SK-N-SH (cell line): ENCODE data around the gene CEP170B. TPM values are rescaled to one million over a fixed set of nuclear protein-coding genes. Genes with fewer than 3 reads are reported as not detected.

Experiments used
- CTCF ChIA-PET: fragments of 300-600, 350-600 bp; formaldehyde crosslinking; extraction: SDS; loops from one replicate; lab custom pipeline; 2021; lab: Yijun Ruan, JAX
- POLR2A ChIA-PET: fragments of 350-600 bp; sonication (Branson Sonifier 250); formaldehyde crosslinking; extraction: SDS; loops from one replicate; lab custom pipeline; 2020; ENCODE audit warnings: antibody characterized with exemption, inconsistent platforms; lab: Yijun Ruan, JAX
- DNase-seq: peaks from one replicate; pipeline ENCODE4 v3.0.0; 2012
- H2AFZ ChIP-seq: fragments of 200-600 bp; sonication (generic); 2 replicates; pipeline ENCODE4 v1.8.1; 2016; ENCODE audit warnings: antibody characterized with exemption, mild to moderate bottlenecking, low read depth
- H3F3A ChIP-seq: fragments of 200-600 bp; sonication (generic); replicated peaks from 2 replicates; pipeline ENCODE3; 2016; ENCODE audit warnings: antibody characterized with exemption, mild to moderate bottlenecking; ENCODE audit not compliant: insufficient read depth
- H3K27ac ChIP-seq, 2 experiments: fragments of 200-500 bp in 1 of 2; fragments of 200-600 bp in 1 of 2; sonication (Bioruptor generic) in 1 of 2; sonication (generic), shearing (Covaris generic) in 1 of 2; 2 replicates each; pipeline versions ENCODE4 v1.5.1 to v1.6.1; 2014 to 2016; ENCODE audit warnings: low read depth in 2 of 2, inconsistent platforms in 1 of 2, low read length in 1 of 2, mild to moderate bottlenecking in 1 of 2, mixed read lengths in 1 of 2
- H3K27me3 ChIP-seq: fragments of 200-600 bp; sonication (generic), shearing (Covaris generic); 2 replicates; pipeline ENCODE4 v1.6.1; 2016; ENCODE audit warnings: mixed run types; ENCODE audit not compliant: insufficient read depth
- H3K36me3 ChIP-seq, 2 experiments: fragments of 200-500 bp in 1 of 2; fragments of 200-600 bp in 1 of 2; sonication (Bioruptor generic) in 1 of 2; sonication (generic) in 1 of 2; replicated peaks in 1 of 2; 2 replicates each; pipeline versions ENCODE3 to v1.5.1; 2014 to 2016; ENCODE audit warnings: low read length in 1 of 2, mild to moderate bottlenecking in 1 of 2; ENCODE audit not compliant: insufficient read depth in 2 of 2, control insufficient read depth in 1 of 2
- H3K4me1 ChIP-seq, 2 experiments: fragments of 200-500 bp in 1 of 2; fragments of 200-600 bp in 1 of 2; sonication (Bioruptor generic) in 1 of 2; sonication (generic), shearing (Covaris generic) in 1 of 2; 2 replicates each; pipeline versions ENCODE4 v1.5.1 to v1.6.1; 2014 to 2016; ENCODE audit warnings: low read depth in 1 of 2, low read length in 1 of 2, mixed run types in 1 of 2; ENCODE audit not compliant: insufficient read depth in 2 of 2, control insufficient read depth in 1 of 2
- H3K4me2 ChIP-seq: fragments of 200-600 bp; sonication (generic), shearing (Covaris generic); 2 replicates; pipeline ENCODE4 v1.6.1; 2017; ENCODE audit warnings: mixed run types
- H3K4me3 ChIP-seq, 2 experiments: fragments of 200-500 bp in 1 of 2; fragments of 200-600 bp in 1 of 2; sonication (Bioruptor generic) in 1 of 2; sonication (generic), shearing (Covaris generic) in 1 of 2; 2 replicates each; pipeline versions ENCODE4 v1.5.1 to v1.8.1; 2014 to 2016; ENCODE audit warnings: low read depth in 2 of 2, inconsistent platforms in 1 of 2, low read length in 1 of 2, mild to moderate bottlenecking in 1 of 2, mixed read lengths in 1 of 2, moderate library complexity in 1 of 2
- H3K79me2 ChIP-seq: fragments of 200-600 bp; sonication (generic); 2 replicates; pipeline ENCODE4 v1.8.1; 2017; ENCODE audit warnings: mild to moderate bottlenecking; ENCODE audit not compliant: insufficient read depth
- H3K9ac ChIP-seq: fragments of 200-600 bp; sonication (generic); 2 replicates; pipeline ENCODE4 v1.6.1; 2017; ENCODE audit warnings: mixed run types
- H3K9me2 ChIP-seq: fragments of 200-600 bp; sonication (generic); 2 replicates; pipeline ENCODE4 v1.6.1; 2017; ENCODE audit warnings: mixed run types
- H3K9me3 ChIP-seq: fragments of 200-600 bp; sonication (generic); 2 replicates; pipeline ENCODE4 v1.6.1; 2017; ENCODE audit warnings: mixed run types, mild to moderate bottlenecking, moderate library complexity
- H4K20me1 ChIP-seq: fragments of 200-600 bp; sonication (generic); 2 replicates; pipeline ENCODE4 v1.6.1; 2017; ENCODE audit warnings: mild to moderate bottlenecking, mixed run types; ENCODE audit not compliant: insufficient read depth
- CTCF ChIP-seq: fragments of 200-600 bp; sonication (generic); IDR thresholded peaks from 2 replicates; pipeline ENCODE4 v1.6.1; 2017; ENCODE audit warnings: antibody characterized with exemption, mild to moderate bottlenecking, moderate library complexity
- FOXJ3 ChIP-seq: sonication (generic); formaldehyde crosslinking; IDR thresholded peaks from 2 replicates; pipeline ENCODE4 v1.5.1; 2020; ENCODE audit warnings: mild to moderate bottlenecking, missing genetic modification reagents
- IRF3 ChIP-seq: fragments of 150-350 bp; IDR thresholded peaks from 2 replicates; pipeline ENCODE4 v1.6.1; 2016; ENCODE audit warnings: mild to moderate bottlenecking, low read depth, low read length
- MEF2A ChIP-seq: IDR thresholded peaks from 2 replicates; pipeline ENCODE4 v1.4.0; 2012; ENCODE audit warnings: low read depth, borderline replicate concordance
- PBX3 ChIP-seq: IDR thresholded peaks from 2 replicates; pipeline ENCODE4; 2012
- POLR2AphosphoS5 ChIP-seq: IDR thresholded peaks from 2 replicates; pipeline ENCODE4 v1.6.1; 2012; ENCODE audit warnings: low read depth, low read length
- RCOR1 ChIP-seq: fragments of 150-350 bp; IDR thresholded peaks from 2 replicates; pipeline ENCODE4 v1.6.1; 2017; ENCODE audit warnings: antibody characterized with exemption, low read length
- RFX5 ChIP-seq: IDR thresholded peaks from 2 replicates; pipeline ENCODE4 v1.6.1; 2012; ENCODE audit warnings: mild to moderate bottlenecking, improper control_type of control experiment, low read length
- WGBS: methylation state at CpG from one replicate; pipeline ENCODE4 v1.1.6; 2017; ENCODE audit warnings: low lambda C conversion rate; 5-methylcytosine and 5-hydroxymethylcytosine counted together
- polyA plus RNA-seq, 3 experiments: library from polyadenylated mRNA; depleted of rRNA; stranded (reverse); fragments of >200 nt; gene quantifications; 2 replicates each; pipeline ENCODE4 v1.2.3, GENCODE V29; 2012

The CEP170B gene
- polyA plus RNA-seq, 1 of the 3 experiments (the other 2 are of a cell fraction), result 11.0 TPM

GRCh38 chr14:104894331-104895206 is 29.5 kb downstream of the CEP170B start:
- POLR2A ChIA-PET, result interaction anchor here (1.6 kb wide), 1 partner anchor 16 kb away, joined by 3 read pairs; no protein-coding TSS in a partner anchor
- WGBS, result 94% methylated on average over 18 of the region's 30 CpGs
- CTCF ChIA-PET, result interaction anchor here (0.9 to 6.7 kb wide), 11 partner anchors 8 to 193 kb away, joined by 3 to 51 read pairs (median 4); no protein-coding TSS in a partner anchor

GRCh38 chr14:104895207-104895785 is 30.2 kb downstream of the CEP170B start:
- H3K4me3 ChIP-seq, result no peak overlapping the region
- 96% methylated on average over 9 of the region's 9 CpGs for WGBS
- no peak for DNase-seq
- H3K36me3 ChIP-seq, result no peaks in the 10 kb centered on the region
- H3K4me2 ChIP-seq, result no peak overlapping the region
- no peaks in the 10 kb centered on the region for H3K79me2 ChIP-seq
- ChIA-PET POLR2A (interaction anchor here (1.6 kb wide), 1 partner anchor 16 kb away, joined by 3 read pairs; no protein-coding TSS in a partner anchor), CTCF (interaction anchor here (0.7 to 6.7 kb wide), 29 partner anchors 8 to 457 kb away, joined by 3 to 51 read pairs (median 4); no protein-coding TSS in a partner anchor)
- H2AFZ ChIP-seq, result no peak overlapping the region
- H3K4me1 ChIP-seq, result peaks cover 0 to 6% of the 10 kb centered on the region in 2 experiments; a peak in 1 of 4 replicates
- TF ChIP-seq RFX5 (no peak), CTCF (peak; percentile 20; the same call in 1 of the 2 replicates)
- TF ChIP-seq, all 33 proteins: peak for 1
- H3K27ac ChIP-seq, result no peak overlapping the region
- H3K9me3 ChIP-seq, result no peaks in the 10 kb centered on the region
- no peaks in the 10 kb centered on the region for H3F3A ChIP-seq
- no peaks in the 10 kb centered on the region for H3K9me2 ChIP-seq
- H4K20me1 ChIP-seq, result no peaks in the 10 kb centered on the region
- H3K9ac ChIP-seq, result no peak overlapping the region
- H3K27me3 ChIP-seq, result no peaks in the 10 kb centered on the region

More at GRCh38 chr14:104894331-104895206, 29.5 kb downstream of the CEP170B start:
- H3K9ac ChIP-seq, result no peak overlapping the region
- no peaks in the 10 kb centered on the region for H3F3A ChIP-seq
- peaks cover 0 to 6% of the 10 kb centered on the region in 2 experiments; a peak in 1 of 4 replicates for H3K4me1 ChIP-seq
- no peaks in the 10 kb centered on the region for H4K20me1 ChIP-seq
- no peaks in the 10 kb centered on the region for H3K36me3 ChIP-seq
- DNase-seq, result peak; percentile 44
- H3K9me2 ChIP-seq, result no peaks in the 10 kb centered on the region
- H3K79me2 ChIP-seq, result no peaks in the 10 kb centered on the region
- no peak overlapping the region for H3K27ac ChIP-seq
- no peak overlapping the region for H2AFZ ChIP-seq
- no peaks in the 10 kb centered on the region for H3K27me3 ChIP-seq
- H3K4me3 ChIP-seq, result no peak overlapping the region
- no peaks in the 10 kb centered on the region for H3K9me3 ChIP-seq
- TF ChIP-seq POLR2AphosphoS5 (no peak), MEF2A (no peak), IRF3 (no peak), RCOR1 (no peak), FOXJ3 (CRISPR knock-in tag) (no peak), PBX3 (no peak)
- no peak overlapping the region for H3K4me2 ChIP-seq
